Measurements from ENCODE around the gene CFAP58. TPM values are rescaled to one million over a fixed set of nuclear protein-coding genes. Genes with fewer than 3 reads are reported as not detected.

Gene CFAP58
- total RNA-seq, 2 experiments from 2014 or later = 0.59 to 0.86 TPM

DNA sequence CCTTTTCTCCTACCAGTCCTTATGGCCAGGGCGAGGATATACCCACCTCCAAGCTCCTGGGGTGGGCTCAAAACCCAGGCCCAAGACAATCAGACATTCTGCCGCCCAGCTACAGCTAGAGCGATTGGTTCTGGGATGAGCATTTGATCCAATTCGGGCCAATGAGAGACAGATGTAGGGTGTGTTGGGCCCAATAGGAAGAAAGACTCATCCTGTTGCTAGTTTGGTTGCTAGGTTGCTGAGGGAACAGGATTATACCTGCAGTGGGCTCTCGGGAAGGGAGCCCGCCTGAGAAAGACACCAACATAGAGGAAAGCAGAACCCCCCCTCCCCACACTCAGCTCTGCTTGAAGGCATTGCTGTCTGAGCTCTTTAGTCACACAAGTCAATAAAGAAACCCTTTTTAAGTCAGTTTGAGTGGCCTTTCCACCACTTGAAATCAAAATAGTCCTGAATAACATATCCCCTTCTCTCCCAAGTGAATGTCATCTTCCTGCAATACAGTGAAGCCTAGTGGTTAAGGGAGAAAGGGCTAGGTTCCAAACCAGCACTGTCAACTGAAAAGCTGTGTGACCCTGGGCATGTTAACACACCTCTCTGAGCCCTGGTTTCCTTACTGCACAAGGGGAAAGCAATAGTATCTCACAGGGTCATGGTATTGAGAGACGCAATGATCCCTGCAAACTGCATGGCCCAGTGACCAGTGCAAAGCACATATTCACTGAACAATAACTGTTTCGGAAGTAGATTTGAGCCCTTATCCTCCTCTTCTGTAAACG, 37.1 kb upstream of the CFAP58 start:
- no peak for DNase-seq
- intact Hi-C loops (cut with micrococcal nuclease) = no loop called here
- Mint-ChIP-seq H3K36me3 (ENCODE audit: low read depth) (peaks cover 29% of the 10 kb centered on the region), H3K27me3 (ENCODE audit: low read depth) (no peaks in the 10 kb centered on the region), H3K4me3 (no peak overlapping the region), H3K4me1 (ENCODE audit: low read depth) (peaks cover 42% of the 10 kb centered on the region), H3K27ac (no peak overlapping the region), H3K9me3 (no peaks in the 10 kb centered on the region)
- CTCF ChIA-PET = interaction anchor here (0.5 to 2.5 kb wide), 3 partner anchors 11 to 358 kb away, joined by 3 to 9 read pairs (median 3); no protein-coding TSS in a partner anchor

DNA sequence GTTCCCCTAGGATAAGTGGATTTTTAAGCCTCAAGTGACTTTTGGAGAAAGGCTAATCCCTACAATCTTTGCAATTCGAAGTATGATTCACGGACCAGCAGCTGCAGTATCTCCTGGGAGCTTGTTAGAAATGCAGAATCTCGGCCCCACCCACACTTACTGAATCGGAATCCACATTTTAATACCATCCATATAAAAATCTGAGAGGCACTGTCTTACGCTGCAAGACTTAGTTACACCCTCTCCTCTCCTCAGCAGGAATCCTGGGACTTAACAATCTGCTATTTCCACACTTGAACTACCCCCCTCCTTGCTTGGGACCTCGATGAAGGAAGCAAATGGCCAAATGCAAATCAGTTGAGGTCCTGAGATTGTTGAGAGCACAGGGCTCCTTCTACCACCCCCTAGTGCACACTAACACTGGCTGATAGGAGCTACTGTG, 36.3 kb upstream of the CFAP58 start:
- no peak overlapping the region for H3K4me3 Mint-ChIP-seq
- peaks cover 45% of the 10 kb centered on the region for H3K4me1 Mint-ChIP-seq (ENCODE audit: low read depth)
- H3K9me3 Mint-ChIP-seq = no peaks in the 10 kb centered on the region
- no peak for DNase-seq
- H3K36me3 Mint-ChIP-seq (ENCODE audit: low read depth) = peaks cover 26% of the 10 kb centered on the region
- no peak overlapping the region for H3K27ac Mint-ChIP-seq
- no peaks in the 10 kb centered on the region for H3K27me3 Mint-ChIP-seq (ENCODE audit: low read depth)
- intact Hi-C loops (cut with micrococcal nuclease) = no loop called here
- CTCF ChIA-PET = interaction anchor here (0.5 kb wide), 1 partner anchor 359 kb away, joined by 3 read pairs; no protein-coding TSS in a partner anchor

DNA sequence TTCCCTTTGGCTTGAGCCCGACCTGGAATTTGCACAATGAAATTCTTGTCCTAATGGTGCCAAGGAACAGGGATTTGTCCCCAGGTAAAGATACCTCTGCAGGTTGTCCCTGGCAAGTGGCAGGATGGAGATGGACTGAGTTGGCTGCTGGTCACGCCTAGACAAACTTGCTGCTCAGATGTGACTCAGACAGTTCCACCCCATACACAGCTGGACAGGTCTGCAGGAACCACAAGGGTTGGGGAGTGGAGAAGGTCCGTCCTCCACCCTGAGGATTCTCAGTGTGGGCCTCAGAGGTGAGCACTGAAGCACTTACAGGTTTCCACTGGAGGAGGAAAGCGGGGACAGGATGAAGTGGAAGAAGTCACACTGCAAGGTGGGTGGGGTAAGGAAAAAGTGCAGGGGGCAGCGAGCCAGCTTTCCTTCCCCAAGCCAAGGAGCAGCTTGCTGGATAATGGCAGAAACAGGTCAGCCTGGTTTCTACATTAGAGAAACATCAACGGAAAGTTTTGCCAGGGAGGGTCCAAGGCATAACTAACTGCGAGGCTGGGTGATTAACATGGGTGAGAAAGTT, 35.8 kb upstream of the CFAP58 start:
- Mint-ChIP-seq H3K27me3 (ENCODE audit: low read depth) (no peaks in the 10 kb centered on the region), H3K36me3 (ENCODE audit: low read depth) (peaks cover 21% of the 10 kb centered on the region), H3K9me3 (no peaks in the 10 kb centered on the region), H3K27ac (no peak overlapping the region), H3K4me3 (no peak overlapping the region), H3K4me1 (ENCODE audit: low read depth) (peaks cover 49% of the 10 kb centered on the region)
- intact Hi-C loops (cut with micrococcal nuclease) = no loop called here
- DNase-seq = no peak
- CTCF ChIA-PET = no interaction called here

DNA sequence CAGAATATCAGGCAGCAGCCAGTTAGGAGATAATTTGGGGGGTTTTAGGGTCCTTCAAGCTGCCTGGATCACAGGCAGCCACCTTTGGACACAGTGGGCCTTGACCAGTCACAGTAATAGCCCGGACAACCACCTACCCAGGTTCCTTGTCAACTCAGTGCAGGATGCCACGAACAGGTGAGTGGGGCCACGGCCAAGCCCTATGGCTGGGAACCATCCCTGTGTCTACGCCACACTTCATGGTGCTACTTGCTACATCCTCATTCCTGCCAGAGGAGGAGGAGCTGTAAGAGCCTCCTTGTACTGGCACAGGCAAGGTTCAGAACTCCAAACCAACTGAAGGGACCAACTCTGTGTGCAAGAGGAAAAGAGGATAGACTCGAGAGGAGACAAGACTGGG, 35.3 kb upstream of the CFAP58 start:
- no peak for DNase-seq
- intact Hi-C loops (cut with micrococcal nuclease) = no loop called here
- Mint-ChIP-seq H3K27ac (no peak overlapping the region), H3K27me3 (ENCODE audit: low read depth) (no peaks in the 10 kb centered on the region), H3K4me3 (no peak overlapping the region), H3K36me3 (ENCODE audit: low read depth) (peaks cover 16% of the 10 kb centered on the region), H3K4me1 (ENCODE audit: low read depth) (peaks cover 54% of the 10 kb centered on the region), H3K9me3 (no peaks in the 10 kb centered on the region)
- CTCF ChIA-PET = no interaction called here

DNA sequence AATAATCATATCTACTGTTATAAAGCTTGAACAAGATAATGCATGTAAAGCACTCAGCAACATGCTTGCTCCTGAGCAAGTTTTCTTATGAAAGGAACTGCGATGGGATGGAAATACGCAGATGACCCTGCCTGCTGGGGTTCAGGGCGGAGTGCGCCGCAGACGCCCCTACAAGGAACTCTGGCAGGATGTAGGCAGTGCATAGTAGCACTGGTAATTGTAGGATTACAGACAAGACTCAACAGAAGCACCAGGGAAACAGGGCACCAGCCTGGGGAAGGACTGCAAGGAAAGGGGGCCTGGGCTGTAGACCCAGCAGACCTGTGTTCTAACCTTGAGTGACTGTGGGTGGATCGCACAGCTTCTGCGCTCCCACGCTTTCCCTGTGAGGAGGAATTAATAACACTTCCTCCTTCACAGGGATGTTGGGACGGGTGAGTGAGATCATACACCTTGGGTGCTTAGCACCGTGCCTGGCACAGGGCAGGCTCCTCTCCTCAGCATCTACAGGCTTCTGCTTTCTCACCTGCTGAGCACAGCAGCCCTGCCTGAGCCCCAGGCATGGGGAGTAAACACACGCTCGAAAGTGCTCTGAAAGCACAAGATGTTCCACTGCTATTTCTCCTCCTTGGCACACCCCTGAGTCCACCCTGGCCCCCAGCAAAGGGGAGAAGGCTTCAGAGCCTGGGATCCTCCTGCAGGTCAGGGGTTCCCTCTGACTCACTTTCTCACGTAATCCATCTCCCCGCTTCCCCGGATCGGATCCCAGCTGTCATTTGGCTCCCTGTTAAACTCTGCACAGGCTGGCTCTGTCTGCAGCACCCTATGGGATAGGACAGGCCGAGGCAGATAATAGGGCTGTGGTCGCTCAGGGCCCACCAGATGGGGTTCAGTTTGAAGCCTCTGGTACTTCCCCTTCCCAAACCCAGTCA, 34.6 kb upstream of the CFAP58 start:
- CTCF ChIA-PET = no interaction called here

DNA sequence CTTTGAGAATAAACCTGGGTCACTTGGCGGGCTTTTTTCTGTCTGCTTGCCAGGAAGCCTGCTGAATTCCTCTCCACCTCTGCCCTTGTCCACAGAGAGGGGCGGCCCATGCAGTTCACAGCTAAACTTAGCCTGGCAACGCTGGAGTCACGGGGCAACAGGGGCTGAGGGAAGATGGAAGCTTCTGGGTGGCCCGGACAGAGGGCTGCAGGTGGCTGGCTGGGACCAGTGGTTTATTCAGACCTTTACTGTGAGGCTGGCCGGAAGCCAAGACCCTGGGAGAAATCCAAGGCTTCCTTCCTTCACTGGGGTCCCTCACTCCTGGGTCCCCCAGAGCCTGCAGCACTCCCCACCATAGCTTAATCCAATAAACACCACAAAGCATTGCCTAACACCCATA, 32.4 kb upstream of the CFAP58 start:
- no peaks in the 10 kb centered on the region for H3K9me3 Mint-ChIP-seq
- no peak overlapping the region for H3K27ac Mint-ChIP-seq
- H3K27me3 Mint-ChIP-seq (ENCODE audit: low read depth) = no peaks in the 10 kb centered on the region
- intact Hi-C loops (cut with micrococcal nuclease) = no loop called here
- H3K4me1 Mint-ChIP-seq (ENCODE audit: low read depth) = peaks cover 83% of the 10 kb centered on the region
- no peak for DNase-seq
- peaks cover 15% of the 10 kb centered on the region for H3K36me3 Mint-ChIP-seq (ENCODE audit: low read depth)
- CTCF ChIA-PET = interaction anchor here (0.9 to 11.4 kb wide), 8 partner anchors 10 to 32 kb away, joined by 3 to 63 read pairs (median 6); partner anchors contain the start of genes CFAP58 and ITPRIP
- H3K4me3 Mint-ChIP-seq = no peak overlapping the region

More for the DNA sequence above, 34.6 kb upstream of the CFAP58 start:
- Mint-ChIP-seq H3K4me3 (no peak overlapping the region), H3K36me3 (ENCODE audit: low read depth) (peaks cover 13% of the 10 kb centered on the region), H3K9me3 (no peaks in the 10 kb centered on the region), H3K27ac (no peak overlapping the region), H3K4me1 (ENCODE audit: low read depth) (peaks cover 61% of the 10 kb centered on the region), H3K27me3 (ENCODE audit: low read depth) (no peaks in the 10 kb centered on the region)
- no peak for DNase-seq
- intact Hi-C loops (cut with micrococcal nuclease) = no loop called here

DNA sequence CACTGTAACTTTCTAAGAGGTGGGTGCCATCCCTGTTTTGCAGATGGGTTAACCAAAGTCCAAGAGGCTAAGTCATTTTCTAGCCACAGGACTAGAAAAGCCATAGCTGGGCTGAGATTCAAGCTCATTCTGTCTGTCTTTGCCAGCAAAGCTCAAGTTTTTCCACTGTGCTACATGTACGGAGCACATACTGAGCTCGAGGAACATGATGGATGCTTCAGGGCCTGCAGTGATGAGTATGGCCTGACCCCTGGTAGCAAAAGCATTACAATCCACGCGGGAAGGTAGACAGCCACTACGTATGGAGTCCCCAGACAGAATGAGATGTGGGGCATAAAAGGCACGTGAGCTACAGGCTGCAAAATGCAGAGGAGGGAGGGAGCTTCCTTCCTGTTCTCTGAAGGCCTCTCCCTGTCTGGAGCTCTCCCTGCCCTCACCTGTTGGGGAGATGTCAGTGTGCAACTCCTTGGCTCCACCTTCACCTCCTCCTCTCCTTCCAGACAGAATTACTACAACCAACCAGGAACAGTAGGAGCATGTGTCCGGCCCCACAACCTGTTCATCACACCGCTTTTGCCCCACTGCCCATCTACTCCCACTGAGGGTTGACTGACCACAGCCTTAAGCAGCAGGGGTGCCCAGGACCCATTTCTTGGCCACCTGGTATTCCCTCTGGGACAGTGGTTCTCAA, 31.8 kb upstream of the CFAP58 start:
- Mint-ChIP-seq H3K4me3 (peak overlapping the region; percentile 25), H3K4me1 (ENCODE audit: low read depth) (peaks cover 89% of the 10 kb centered on the region), H3K27ac (peak overlapping the region; percentile 81), H3K27me3 (ENCODE audit: low read depth) (no peaks in the 10 kb centered on the region), H3K9me3 (no peaks in the 10 kb centered on the region), H3K36me3 (ENCODE audit: low read depth) (peaks cover 15% of the 10 kb centered on the region)
- no peak for DNase-seq
- intact Hi-C loops (cut with micrococcal nuclease) = loop anchor here (1.0 to 2.0 kb wide), 2 partner anchors 14 to 17 kb away; partner anchors contain the start of gene ITPRIP
- CTCF ChIA-PET = interaction anchor here (0.8 to 11.4 kb wide), 9 partner anchors 10 to 32 kb away, joined by 3 to 63 read pairs (median 5); partner anchors contain the start of genes CFAP58 and ITPRIP

DNA sequence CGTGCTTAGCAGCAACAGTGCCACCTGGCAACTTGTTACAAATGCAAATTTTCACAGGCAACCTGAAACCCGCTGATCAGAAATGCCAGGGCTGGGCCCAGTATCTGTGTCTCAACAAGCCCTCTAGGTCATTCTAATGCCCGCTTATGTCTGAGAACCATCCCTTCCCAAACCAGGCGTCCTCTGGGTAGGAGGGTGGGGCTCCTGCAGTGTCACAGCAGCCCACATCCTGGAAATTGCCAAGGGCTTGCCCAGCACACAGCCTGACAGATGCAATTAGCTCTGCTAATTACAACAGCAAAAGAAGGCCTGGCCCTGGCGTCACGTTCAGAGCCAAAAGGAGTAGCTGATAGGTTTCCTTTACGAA, 31.2 kb upstream of the CFAP58 start:
- CTCF ChIA-PET = interaction anchor here (0.8 to 11.4 kb wide), 6 partner anchors 16 to 31 kb away, joined by 3 to 63 read pairs (median 6); partner anchors contain the start of genes CFAP58 and ITPRIP

DNA sequence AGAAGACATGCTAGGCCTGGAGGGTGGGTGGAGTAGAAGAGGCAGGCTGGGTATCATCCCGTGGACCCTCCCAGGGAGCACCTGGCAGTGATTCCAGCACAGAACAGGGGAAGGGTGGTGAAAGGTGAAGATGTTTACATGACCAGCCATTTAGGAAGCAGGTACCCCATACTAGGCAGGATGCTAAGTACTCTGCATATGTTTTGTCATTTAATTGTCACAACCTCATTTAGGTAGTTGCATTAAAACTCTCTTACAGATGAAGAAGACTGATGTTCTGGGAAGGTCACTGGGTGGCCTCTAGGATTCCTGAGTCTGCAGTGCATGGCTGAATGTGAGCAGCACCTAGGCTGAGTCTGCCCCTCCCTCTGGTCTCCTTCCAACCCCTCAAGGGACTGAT, 30.5 kb upstream of the CFAP58 start:
- Mint-ChIP-seq H3K4me3 (peak overlapping the region; percentile 20), H3K4me1 (ENCODE audit: low read depth) (peaks cover 96% of the 10 kb centered on the region), H3K27me3 (ENCODE audit: low read depth) (no peaks in the 10 kb centered on the region), H3K36me3 (ENCODE audit: low read depth) (peaks cover 18% of the 10 kb centered on the region), H3K27ac (peak overlapping the region; percentile 81), H3K9me3 (no peaks in the 10 kb centered on the region)
- no peak for DNase-seq
- intact Hi-C loops (cut with micrococcal nuclease) = loop anchor here (2.0 kb wide), 1 partner anchor 16 kb away; the partner anchor contains the start of gene ITPRIP
- CTCF ChIA-PET = interaction anchor here (1.8 to 11.4 kb wide), 4 partner anchors 15 to 32 kb away, joined by 5 to 63 read pairs (median 16); partner anchors contain the start of gene ITPRIP

More for the DNA sequence above, 31.2 kb upstream of the CFAP58 start:
- Mint-ChIP-seq H3K27me3 (ENCODE audit: low read depth) (no peaks in the 10 kb centered on the region), H3K4me3 (peak overlapping the region; percentile 20), H3K36me3 (ENCODE audit: low read depth) (peaks cover 18% of the 10 kb centered on the region), H3K9me3 (no peaks in the 10 kb centered on the region), H3K4me1 (ENCODE audit: low read depth) (peaks cover 94% of the 10 kb centered on the region), H3K27ac (peak overlapping the region; percentile 81)
- intact Hi-C loops (cut with micrococcal nuclease) = loop anchor here (1.0 to 2.0 kb wide), 2 partner anchors 14 to 16 kb away; partner anchors contain the start of gene ITPRIP
- peak; percentile 79 for DNase-seq

DNA sequence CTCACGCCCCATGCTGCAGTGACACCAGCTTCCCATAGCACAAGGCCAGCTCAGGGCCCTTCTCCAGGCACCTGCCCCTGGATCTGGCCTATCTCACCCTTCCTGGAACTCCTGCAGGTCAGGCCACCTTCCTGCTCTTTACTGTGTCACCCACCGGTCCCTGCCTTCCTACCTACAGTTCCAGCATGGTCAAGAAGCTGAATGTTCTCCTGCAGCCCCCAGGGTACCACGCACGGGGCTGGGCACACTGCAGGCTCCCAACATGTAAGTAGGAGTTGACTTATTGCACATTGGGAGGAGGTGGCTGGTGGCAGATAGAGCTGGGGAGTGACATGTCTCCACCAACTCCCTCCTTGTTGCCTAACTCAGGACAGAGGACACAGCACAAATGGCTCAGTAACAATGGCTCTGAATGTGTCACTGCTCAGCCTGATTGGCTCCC, 29.9 kb upstream of the CFAP58 start:
- CTCF ChIA-PET = interaction anchor here (1.3 to 11.4 kb wide), 4 partner anchors 17 to 49 kb away, joined by 4 to 63 read pairs (median 6); no protein-coding TSS in a partner anchor
- DNase-seq = no peak
- intact Hi-C loops (cut with micrococcal nuclease) = loop anchor here (2.0 kb wide), 1 partner anchor 15 kb away; the partner anchor contains the start of gene ITPRIP
- H3K27ac Mint-ChIP-seq = peak overlapping the region; percentile 81
- H3K9me3 Mint-ChIP-seq = no peaks in the 10 kb centered on the region
- H3K27me3 Mint-ChIP-seq (ENCODE audit: low read depth) = no peaks in the 10 kb centered on the region
- peaks cover 98% of the 10 kb centered on the region for H3K4me1 Mint-ChIP-seq (ENCODE audit: low read depth)
- peak overlapping the region; percentile 62 for H3K4me3 Mint-ChIP-seq
- H3K36me3 Mint-ChIP-seq (ENCODE audit: low read depth) = peaks cover 18% of the 10 kb centered on the region

DNA sequence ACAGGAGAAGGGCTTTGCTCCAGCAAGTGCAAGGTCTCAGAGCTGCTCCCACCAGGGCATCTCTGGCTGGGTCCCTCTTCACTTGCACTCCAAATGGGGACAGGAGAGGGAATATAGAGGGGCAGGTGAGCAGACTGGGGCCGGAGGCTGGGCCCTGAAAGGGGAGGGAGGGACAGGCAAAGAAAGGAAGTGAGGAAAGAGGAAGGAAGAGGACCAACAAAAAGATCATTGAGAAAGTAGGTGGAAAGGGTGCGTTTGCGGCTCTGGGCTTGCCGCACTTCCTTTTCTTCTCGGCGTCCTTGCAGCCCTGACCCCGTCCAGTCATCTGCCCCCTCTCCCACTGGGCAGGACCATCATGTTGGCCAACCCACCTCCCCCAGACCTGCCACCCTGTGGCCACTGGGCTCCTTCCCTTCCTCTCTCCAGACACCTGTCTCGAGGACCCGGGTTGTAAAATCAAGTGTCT, 29.4 kb upstream of the CFAP58 start:
- Mint-ChIP-seq H3K4me3 (peak overlapping the region; percentile 62), H3K36me3 (ENCODE audit: low read depth) (peaks cover 18% of the 10 kb centered on the region), H3K4me1 (ENCODE audit: low read depth) (peaks cover 98% of the 10 kb centered on the region), H3K27me3 (ENCODE audit: low read depth) (no peaks in the 10 kb centered on the region), H3K9me3 (no peaks in the 10 kb centered on the region), H3K27ac (peak overlapping the region; percentile 81)
- peak; percentile 34 for DNase-seq
- intact Hi-C loops (cut with micrococcal nuclease) = no loop called here
- CTCF ChIA-PET = interaction anchor here (1.3 to 11.4 kb wide), 4 partner anchors 18 to 50 kb away, joined by 4 to 63 read pairs (median 6); no protein-coding TSS in a partner anchor

Measured in activated naive CD4-positive, alpha-beta T cell treated with anti-CD3 and anti-CD28 coated beads for 36 hours (primary cell).